GM18507 (cell line): ENCODE measurements around the gene STMP1.
A peak's percentile ranks its signal among the peaks of the same experiment; 100 is the strongest.
"Not testable (repeated sequence)": the region's sequence is repeated elsewhere in the genome, so short reads cannot be mapped to it uniquely, and the experiment has no call there.

Experiments
- DNase-seq: peaks from one replicate; pipeline ENCODE4 v3.0.0; 2011; ENCODE audit warnings: low read depth; ENCODE audit not compliant: insufficient read length; ENCODE audit errors: extremely low spot score
- FAIRE-seq: peaks from 2 replicates; lab custom pipeline; 2011; peaks lifted over from hg19 to GRCh38; lab: Jason Lieb, UNC

STMP1 gene

GRCh38 chr7:135661311-135662122, 797 bp upstream of the STMP1 start:
- DNase-seq = no peak
- FAIRE-seq = no peak

- DNase-seq (no peak), FAIRE-seq (no peak)
These were observed 266 bp upstream of the STMP1 start for GRCh38 chr7:135662123-135662372.

- DNase-seq (no peak), FAIRE-seq (no peak)
These were observed 1.8 kb downstream of the STMP1 start for GRCh38 chr7:135664046-135664589.

- DNase-seq (no peak), FAIRE-seq (no peak)
These were observed 2.7 kb downstream of the STMP1 start for GRCh38 chr7:135665042-135665441.

GRCh38 chr7:135666156-135666555, 3.8 kb downstream of the STMP1 start:
- no peak for FAIRE-seq
- DNase-seq = no peak

- DNase-seq = no peak
These were observed 4.5 kb downstream of the STMP1 start for GRCh38 chr7:135666846-135667245.

GRCh38 chr7:135667626-135668025, 5.3 kb downstream of the STMP1 start:
- FAIRE-seq, DNase-seq: not testable (repeated sequence)

More at GRCh38 chr7:135666846-135667245, 4.5 kb downstream of the STMP1 start:
- FAIRE-seq = no peak

GRCh38 chr7:135668852-135669395, 6.6 kb downstream of the STMP1 start:
- not testable (repeated sequence) for DNase-seq, FAIRE-seq

GRCh38 chr7:135669774-135670173, 7.5 kb downstream of the STMP1 start:
- DNase-seq (no peak), FAIRE-seq (no peak)

- FAIRE-seq = no peak
- DNase-seq = no peak
These were observed 7.9 kb downstream of the STMP1 start for GRCh38 chr7:135670179-135670578.

- DNase-seq (no peak), FAIRE-seq (peak; percentile 44)
These were observed 10.4 kb downstream of the STMP1 start for GRCh38 chr7:135672560-135673359.

- DNase-seq (no peak), FAIRE-seq (no peak)
These were observed 11.0 kb downstream of the STMP1 start for GRCh38 chr7:135673360-135673706.

GRCh38 chr7:135678612-135679575, 16.6 kb downstream of the STMP1 start:
- no peak for DNase-seq

GRCh38 chr7:135681762-135682161, 19.4 kb downstream of the STMP1 start:
- FAIRE-seq = no peak
- DNase-seq = no peak

More at GRCh38 chr7:135678612-135679575, 16.6 kb downstream of the STMP1 start:
- FAIRE-seq = no peak

GRCh38 chr7:135682191-135682590, 19.9 kb downstream of the STMP1 start:
- FAIRE-seq (no peak), DNase-seq (no peak)

- DNase-seq (no peak), FAIRE-seq (no peak)
These were observed 21.3 kb downstream of the STMP1 start for GRCh38 chr7:135683609-135684008.

- FAIRE-seq (no peak), DNase-seq (no peak)
These were observed 21.8 kb downstream of the STMP1 start for GRCh38 chr7:135684136-135684535.

- no peak for DNase-seq
- FAIRE-seq = no peak
These were observed 22.4 kb downstream of the STMP1 start for GRCh38 chr7:135684699-135685098.

- no peak for FAIRE-seq
These were observed 23.2 kb downstream of the STMP1 start for GRCh38 chr7:135685306-135686084.

More at GRCh38 chr7:135685306-135686084, 23.2 kb downstream of the STMP1 start:
- DNase-seq = no peak
